ENCODE results near the gene GFRAL. TPM values are rescaled to one million over a fixed set of nuclear protein-coding genes. Genes with fewer than 3 reads are reported as not detected.

The GFRAL gene
- total RNA-seq, 1 experiment from 2014 or later, result not detected

GRCh38 chr6:55449225-55449624 lies 122.0 kb downstream of the GFRAL start:
- Histone ChIP-seq H3K27ac (ENCODE audit: low read length) (no peak overlapping the region), H3K79me2 (ENCODE audit: low read length) (no peaks in the 10 kb centered on the region), H3K27me3 (ENCODE audit: low read length) (no peaks in the 10 kb centered on the region), H4K20me1 (ENCODE audit: low read length) (no peaks in the 10 kb centered on the region), H3F3A (ENCODE audit: low read length, unreplicated experiment) (no peaks in the 10 kb centered on the region), H3K9ac (ENCODE audit: low read length) (no peak overlapping the region), H3K36me3 (ENCODE audit: low read depth, low read length) (no peaks in the 10 kb centered on the region), H3K4me3 (ENCODE audit: low read length) (no peak overlapping the region), H3K4me1 (ENCODE audit: insufficient read depth, low read length) (no peaks in the 10 kb centered on the region), H2AFZ (ENCODE audit: low read length) (no peak overlapping the region), H3K9me2 (replicated peaks; ENCODE audit: low read length) (no peaks in the 10 kb centered on the region), H3K4me2 (ENCODE audit: low read length) (no peak overlapping the region), H3K9me3 (ENCODE audit: low read length) (no peaks in the 10 kb centered on the region)
- TF ChIP-seq EZH2phosphoT487 (IDR thresholded peaks at IDR 0.05; ENCODE audit: borderline replicate concordance, low read length) (no peak), EZH2 (IDR thresholded peaks at IDR 0.05; ENCODE audit: low read length, unreplicated experiment) (no peak)
- TF ChIP-seq, protein P1, sequence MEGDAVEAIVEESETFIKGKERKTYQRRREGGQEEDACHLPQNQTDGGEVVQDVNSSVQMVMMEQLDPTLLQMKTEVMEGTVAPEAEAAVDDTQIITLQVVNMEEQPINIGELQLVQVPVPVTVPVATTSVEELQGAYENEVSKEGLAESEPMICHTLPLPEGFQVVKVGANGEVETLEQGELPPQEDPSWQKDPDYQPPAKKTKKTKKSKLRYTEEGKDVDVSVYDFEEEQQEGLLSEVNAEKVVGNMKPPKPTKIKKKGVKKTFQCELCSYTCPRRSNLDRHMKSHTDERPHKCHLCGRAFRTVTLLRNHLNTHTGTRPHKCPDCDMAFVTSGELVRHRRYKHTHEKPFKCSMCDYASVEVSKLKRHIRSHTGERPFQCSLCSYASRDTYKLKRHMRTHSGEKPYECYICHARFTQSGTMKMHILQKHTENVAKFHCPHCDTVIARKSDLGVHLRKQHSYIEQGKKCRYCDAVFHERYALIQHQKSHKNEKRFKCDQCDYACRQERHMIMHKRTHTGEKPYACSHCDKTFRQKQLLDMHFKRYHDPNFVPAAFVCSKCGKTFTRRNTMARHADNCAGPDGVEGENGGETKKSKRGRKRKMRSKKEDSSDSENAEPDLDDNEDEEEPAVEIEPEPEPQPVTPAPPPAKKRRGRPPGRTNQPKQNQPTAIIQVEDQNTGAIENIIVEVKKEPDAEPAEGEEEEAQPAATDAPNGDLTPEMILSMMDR (conservative IDR thresholded peaks at IDR 0.05; ENCODE audit: low read depth, low read length), result peak; percentile 61
- BruUV-seq (replicated peaks), result no TSS peak
- peak; percentile 62 for ATAC-seq
- ChIA-PET CTCF (no interaction called here), POLR2A (ENCODE audit: unreplicated experiment) (no interaction called here)
- DNase-seq, result peak; percentile 41
- intact Hi-C loops (cut with micrococcal nuclease), result loop anchor here (5.0 to 10.0 kb wide), 3 partner anchors 78 to 846 kb away; no protein-coding TSS in a partner anchor

DNA sequence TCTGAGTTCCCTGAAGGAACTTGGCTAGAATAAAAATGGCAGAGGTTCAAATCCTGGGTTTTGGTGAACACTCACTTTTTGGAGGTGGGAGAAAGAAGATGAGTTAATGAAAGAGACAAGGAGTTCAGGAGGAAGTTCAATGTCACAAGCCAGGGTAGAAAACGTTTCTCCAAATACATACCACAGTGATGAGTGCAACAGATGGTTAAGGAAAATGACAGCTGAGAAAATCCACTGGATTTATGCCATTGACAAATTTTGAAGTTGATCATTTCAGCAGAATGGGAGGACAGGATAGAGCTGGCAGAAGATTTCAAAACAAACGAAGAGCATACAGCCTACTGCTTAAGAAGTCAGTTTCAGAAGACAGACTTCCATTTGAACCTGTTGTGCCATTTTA lies 122.7 kb downstream of the GFRAL start:
- ATAC-seq (no peak), DNase-seq (no peak)
- Histone ChIP-seq H3K9me2 (replicated peaks; ENCODE audit: low read length) (no peaks in the 10 kb centered on the region), H3K4me3 (ENCODE audit: low read length) (no peak overlapping the region), H3K9ac (ENCODE audit: low read length) (no peak overlapping the region), H3F3A (ENCODE audit: low read length, unreplicated experiment) (no peaks in the 10 kb centered on the region), H3K4me1 (ENCODE audit: insufficient read depth, low read length) (no peaks in the 10 kb centered on the region), H2AFZ (ENCODE audit: low read length) (no peak overlapping the region), H3K36me3 (ENCODE audit: low read depth, low read length) (no peaks in the 10 kb centered on the region), H3K27ac (ENCODE audit: low read length) (no peak overlapping the region), H3K4me2 (ENCODE audit: low read length) (no peak overlapping the region), H3K27me3 (ENCODE audit: low read length) (no peaks in the 10 kb centered on the region), H4K20me1 (ENCODE audit: low read length) (no peaks in the 10 kb centered on the region), H3K79me2 (ENCODE audit: low read length) (no peaks in the 10 kb centered on the region), H3K9me3 (ENCODE audit: low read length) (no peaks in the 10 kb centered on the region)
- no TSS peak for BruUV-seq (replicated peaks)
- ChIA-PET CTCF (no interaction called here), POLR2A (ENCODE audit: unreplicated experiment) (no interaction called here)
- TF ChIP-seq EZH2phosphoT487 (IDR thresholded peaks at IDR 0.05; ENCODE audit: borderline replicate concordance, low read length), result no peak
- TF ChIP-seq, protein P1 (conservative IDR thresholded peaks at IDR 0.05; ENCODE audit: low read depth, low read length), result no peak
- TF ChIP-seq EZH2 (IDR thresholded peaks at IDR 0.05; ENCODE audit: low read length, unreplicated experiment), result no peak
- intact Hi-C loops (cut with micrococcal nuclease), result no loop called here

Other genes with a start within 250 kb of the GFRAL start
- not detected in 2 replicates for gene HCRTR2, start 153.0 kb upstream of the GFRAL start, total RNA-seq (2014; rRNA removed)

Measured in PC-3 (cell line).